ENCODE results near the gene LMF2.

LMF2 gene

GRCh38 chr22:50519151-50519550, 11.6 kb upstream of the LMF2 start:
- no peak overlapping the region for H3K4me3 ChIP-seq (ENCODE audit: control insufficient read depth, low read depth, low read length)
- no peak for TF ChIP-seq CTCF (IDR thresholded peaks at IDR 0.05; ENCODE audit: control insufficient read depth, insufficient read depth, low read depth, low read length, missing control alignments)
- no peak for DNase-seq (ENCODE audit: low read depth)

DNA sequence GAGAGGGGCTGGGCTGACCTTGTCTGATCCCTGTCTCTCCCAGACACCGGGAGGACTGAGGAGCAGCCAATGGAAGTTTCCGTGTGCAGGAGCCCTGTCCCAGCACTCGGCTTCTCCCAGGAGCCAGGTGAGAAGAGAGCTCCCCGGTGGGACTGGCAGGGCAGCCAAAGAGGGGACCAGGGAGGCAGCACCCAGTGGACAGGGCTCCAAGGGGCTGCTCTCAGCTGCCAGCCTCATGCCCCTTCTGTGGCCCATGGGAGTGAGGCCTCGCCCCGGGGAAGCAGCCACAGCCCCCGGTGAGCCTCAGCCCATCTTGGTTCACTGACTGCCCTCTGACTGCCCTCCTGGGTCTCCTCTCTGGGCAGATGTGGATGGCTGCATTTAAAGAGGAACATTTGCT, 11.1 kb upstream of the LMF2 start:
- H3K4me3 ChIP-seq (ENCODE audit: control insufficient read depth, low read depth, low read length), result no peak overlapping the region
- DNase-seq (ENCODE audit: low read depth), result no peak
- no peak for TF ChIP-seq CTCF (IDR thresholded peaks at IDR 0.05; ENCODE audit: control insufficient read depth, insufficient read depth, low read depth, low read length, missing control alignments)

GRCh38 chr22:50517495-50518260, 10.2 kb upstream of the LMF2 start:
- no peak overlapping the region for H3K4me3 ChIP-seq (ENCODE audit: control insufficient read depth, low read depth, low read length)
- TF ChIP-seq CTCF (IDR thresholded peaks at IDR 0.05; ENCODE audit: control insufficient read depth, insufficient read depth, low read depth, low read length, missing control alignments), result no peak
- no peak for DNase-seq (ENCODE audit: low read depth)

- H3K4me3 ChIP-seq (ENCODE audit: control insufficient read depth, low read depth, low read length), result no peak overlapping the region
- TF ChIP-seq CTCF (IDR thresholded peaks at IDR 0.05; ENCODE audit: control insufficient read depth, insufficient read depth, low read depth, low read length, missing control alignments), result no peak
- no peak for DNase-seq (ENCODE audit: low read depth)
Observed at GRCh38 chr22:50516891-50517290, 9.4 kb upstream of the LMF2 start.

DNA sequence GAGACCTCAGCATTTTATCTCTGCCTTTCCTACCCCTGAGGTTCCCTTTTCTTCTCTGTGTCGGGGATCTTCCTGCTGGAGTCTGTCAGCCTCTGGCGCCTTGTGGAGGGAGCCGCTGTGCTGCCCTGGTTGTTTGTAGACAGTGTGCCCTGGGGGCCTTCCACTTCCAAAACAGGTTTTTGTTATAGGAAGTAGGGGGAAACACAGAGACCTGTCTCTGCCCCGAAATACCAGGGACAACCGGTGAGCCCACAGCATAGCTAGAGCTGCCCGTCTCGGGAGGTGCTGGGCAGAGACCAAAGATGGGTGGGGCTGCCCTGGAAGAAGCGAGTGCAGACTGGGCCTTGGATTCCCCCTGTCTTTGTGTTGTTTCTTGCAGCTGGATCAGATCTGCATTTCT, 8.6 kb upstream of the LMF2 start:
- DNase-seq (ENCODE audit: low read depth), result no peak
- no peak overlapping the region for H3K4me3 ChIP-seq (ENCODE audit: control insufficient read depth, low read depth, low read length)
- no peak for TF ChIP-seq CTCF (IDR thresholded peaks at IDR 0.05; ENCODE audit: control insufficient read depth, insufficient read depth, low read depth, low read length, missing control alignments)

- no peak overlapping the region for H3K4me3 ChIP-seq (ENCODE audit: control insufficient read depth, low read depth, low read length)
- TF ChIP-seq CTCF (IDR thresholded peaks at IDR 0.05; ENCODE audit: control insufficient read depth, insufficient read depth, low read depth, low read length, missing control alignments), result no peak
- DNase-seq (ENCODE audit: low read depth), result no peak
Observed at GRCh38 chr22:50513175-50513574, 5.7 kb upstream of the LMF2 start.
